ENCODE measurements around the gene MED14. TPM values are rescaled to one million over a fixed set of nuclear protein-coding genes. Genes with fewer than 3 reads are reported as not detected.

MED14 gene
- total RNA-seq, 1 donor from 2014 or later = 79.9 TPM

DNA sequence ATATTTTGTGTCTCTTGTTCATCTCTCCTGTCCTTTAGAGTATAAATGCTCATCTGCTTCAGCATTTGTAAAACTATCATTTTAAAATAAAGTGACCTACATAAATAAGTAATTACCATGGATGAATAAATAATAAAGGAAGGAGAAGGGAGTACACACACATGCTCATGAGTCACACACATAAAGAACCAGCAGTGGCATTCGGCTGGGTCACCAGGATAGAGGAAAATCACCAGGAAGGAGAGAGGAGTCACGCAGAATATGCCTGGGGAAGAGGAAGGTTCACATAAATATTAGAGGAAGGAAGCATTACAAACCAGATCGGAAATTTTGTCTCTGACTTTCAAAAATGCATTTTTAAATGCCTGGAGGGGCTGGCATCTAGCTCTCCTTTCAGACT, 38.5 kb upstream of the MED14 start:
- Histone ChIP-seq H3K79me2 (ENCODE audit: insufficient read depth, low read length) (no peaks in the 10 kb centered on the region), H3K36me3 (ENCODE audit: insufficient read depth, low read length) (no peaks in the 10 kb centered on the region), H3K9me3 (ENCODE audit: insufficient read depth, low read depth, low read length) (no peaks in the 10 kb centered on the region), H3K27ac (ENCODE audit: low read depth, low read length) (peak overlapping the region; percentile 46), H3K9ac (ENCODE audit: low read length) (peak overlapping the region; percentile 30), H2AFZ (ENCODE audit: low read depth, low read length) (no peak overlapping the region), H3K27me3 (ENCODE audit: insufficient read depth, low read length) (no peaks in the 10 kb centered on the region), H4K20me1 (ENCODE audit: insufficient read depth, low read length) (no peaks in the 10 kb centered on the region), H3K4me3 (ENCODE audit: insufficient read depth, low read depth, low read length) (no peak overlapping the region), H3K4me1 (ENCODE audit: insufficient read depth, low read length) (no peaks in the 10 kb centered on the region), H3K4me2 (ENCODE audit: low read length) (peak overlapping the region; percentile 43)
- Mint-ChIP-seq H3K27ac (ENCODE audit: unreplicated experiment) (peak overlapping the region; percentile 4), H3K36me3 (ENCODE audit: low read depth, unreplicated experiment) (no peaks in the 10 kb centered on the region), H3K27me3 (ENCODE audit: low read depth, unreplicated experiment) (no peaks in the 10 kb centered on the region), H3K4me3 (ENCODE audit: unreplicated experiment) (no peak overlapping the region), H3K4me1 (ENCODE audit: low read depth, unreplicated experiment) (peaks cover 9% of the 10 kb centered on the region), H3K9me3 (ENCODE audit: unreplicated experiment) (peaks cover 2% of the 10 kb centered on the region)
- FAIRE-seq (peak; percentile 64), DNase-seq (ENCODE audit: low read depth) (peak; percentile 51)
- TF ChIP-seq CTCF (IDR thresholded peaks at IDR 0.05; ENCODE audit: insufficient read depth, low read depth, low read length) = no peak
- no peak for TF ChIP-seq EZH2 (IDR thresholded peaks at IDR 0.05; ENCODE audit: insufficient read depth, low read length)

DNA sequence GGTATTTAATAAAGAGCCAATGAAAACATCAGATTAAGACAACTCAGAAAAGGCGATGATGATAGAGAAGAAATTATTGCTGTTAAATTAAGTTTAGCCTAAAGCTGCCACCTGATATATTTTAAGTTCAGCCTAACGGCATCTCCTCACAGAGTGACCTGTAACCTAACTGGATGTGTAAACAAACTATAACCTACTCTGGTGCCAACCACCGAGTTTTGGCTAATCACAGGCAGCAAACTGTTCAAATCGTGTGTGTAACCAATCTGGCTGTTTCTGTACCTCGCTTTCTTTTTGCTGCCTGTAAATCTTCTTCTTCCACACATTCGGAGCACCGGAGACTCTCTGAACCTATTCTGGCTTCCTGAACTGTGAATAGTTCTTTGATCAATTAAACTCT, 37.8 kb upstream of the MED14 start:
- TF ChIP-seq EZH2 (IDR thresholded peaks at IDR 0.05; ENCODE audit: insufficient read depth, low read length) (no peak), CTCF (IDR thresholded peaks at IDR 0.05; ENCODE audit: insufficient read depth, low read depth, low read length) (no peak)
- H2AFZ ChIP-seq (ENCODE audit: low read depth, low read length) = peak overlapping the region; percentile 46
- FAIRE-seq = peak; percentile 87

GRCh38 chrX:40772290-40772689, 36.9 kb upstream of the MED14 start:
- no peaks in the 10 kb centered on the region for H3K9me3 ChIP-seq (ENCODE audit: insufficient read depth, low read depth, low read length)
- no peak for TF ChIP-seq CTCF (IDR thresholded peaks at IDR 0.05; ENCODE audit: insufficient read depth, low read depth, low read length)
- TF ChIP-seq EZH2 (IDR thresholded peaks at IDR 0.05; ENCODE audit: insufficient read depth, low read length) = no peak
- H3K4me1 Mint-ChIP-seq (ENCODE audit: low read depth, unreplicated experiment) = peaks cover 6% of the 10 kb centered on the region
- no peak overlapping the region for H3K9ac ChIP-seq (ENCODE audit: low read length)
- H3K27ac Mint-ChIP-seq (ENCODE audit: unreplicated experiment) = peak overlapping the region; percentile 48
- H3K36me3 Mint-ChIP-seq (ENCODE audit: low read depth, unreplicated experiment) = no peaks in the 10 kb centered on the region
- no peak overlapping the region for H3K4me3 Mint-ChIP-seq (ENCODE audit: unreplicated experiment)
- DNase-seq (ENCODE audit: low read depth) = peak; percentile 79
- H3K27me3 ChIP-seq (ENCODE audit: insufficient read depth, low read length) = no peaks in the 10 kb centered on the region
- peak overlapping the region; percentile 1 for H3K4me2 ChIP-seq (ENCODE audit: low read length)
- H3K4me3 ChIP-seq (ENCODE audit: insufficient read depth, low read depth, low read length) = no peak overlapping the region
- H3K27ac ChIP-seq (ENCODE audit: low read depth, low read length) = no peak overlapping the region
- no peaks in the 10 kb centered on the region for H3K27me3 Mint-ChIP-seq (ENCODE audit: low read depth, unreplicated experiment)
- no peaks in the 10 kb centered on the region for H3K9me3 Mint-ChIP-seq (ENCODE audit: unreplicated experiment)
- no peak overlapping the region for H2AFZ ChIP-seq (ENCODE audit: low read depth, low read length)
- H4K20me1 ChIP-seq (ENCODE audit: insufficient read depth, low read length) = no peaks in the 10 kb centered on the region
- H3K36me3 ChIP-seq (ENCODE audit: insufficient read depth, low read length) = no peaks in the 10 kb centered on the region
- no peaks in the 10 kb centered on the region for H3K79me2 ChIP-seq (ENCODE audit: insufficient read depth, low read length)
- H3K4me1 ChIP-seq (ENCODE audit: insufficient read depth, low read length) = no peaks in the 10 kb centered on the region
- peak; percentile 93 for FAIRE-seq

More for the DNA sequence above, 37.8 kb upstream of the MED14 start:
- Mint-ChIP-seq H3K4me3 (ENCODE audit: unreplicated experiment) (no peak overlapping the region), H3K27me3 (ENCODE audit: low read depth, unreplicated experiment) (no peaks in the 10 kb centered on the region), H3K36me3 (ENCODE audit: low read depth, unreplicated experiment) (no peaks in the 10 kb centered on the region), H3K27ac (ENCODE audit: unreplicated experiment) (no peak overlapping the region), H3K4me1 (ENCODE audit: low read depth, unreplicated experiment) (peaks cover 6% of the 10 kb centered on the region), H3K9me3 (ENCODE audit: unreplicated experiment) (no peaks in the 10 kb centered on the region)
- Histone ChIP-seq H3K9ac (ENCODE audit: low read length) (no peak overlapping the region), H3K4me3 (ENCODE audit: insufficient read depth, low read depth, low read length) (no peak overlapping the region), H3K27ac (ENCODE audit: low read depth, low read length) (no peak overlapping the region), H3K9me3 (ENCODE audit: insufficient read depth, low read depth, low read length) (no peaks in the 10 kb centered on the region), H4K20me1 (ENCODE audit: insufficient read depth, low read length) (no peaks in the 10 kb centered on the region), H3K27me3 (ENCODE audit: insufficient read depth, low read length) (no peaks in the 10 kb centered on the region), H3K4me2 (ENCODE audit: low read length) (peak overlapping the region; percentile 43), H3K4me1 (ENCODE audit: insufficient read depth, low read length) (no peaks in the 10 kb centered on the region), H3K79me2 (ENCODE audit: insufficient read depth, low read length) (no peaks in the 10 kb centered on the region), H3K36me3 (ENCODE audit: insufficient read depth, low read length) (no peaks in the 10 kb centered on the region)
- DNase-seq (ENCODE audit: low read depth) = no peak
